Activated CD4-positive, alpha-beta T cell treated with anti-CD3 and anti-CD28 coated beads, Interleukin-2, amount 10 ng/mL, durations not matched to agents 24 days and 14 days (primary cell): ENCODE data around the gene ADGRL3. TPM values are rescaled to one million over a fixed set of nuclear protein-coding genes. Genes with fewer than 3 reads are reported as not detected.
"Not testable (repeated sequence)": the region's sequence is repeated elsewhere in the genome, so short reads cannot be mapped to it uniquely, and the experiment has no call there.

Source experiments
- DNase-seq: peaks from one replicate; pipeline ENCODE4 v3.0.0; 2022
- H3K27ac Mint-ChIP-seq: one replicate; pipeline ENCODE4 v1.8.0; 2022; ENCODE audit warnings: mild to moderate bottlenecking, mixed read lengths
- H3K27me3 Mint-ChIP-seq: one replicate; pipeline ENCODE4 v1.8.0; 2022; ENCODE audit warnings: mixed read lengths
- H3K36me3 Mint-ChIP-seq: one replicate; pipeline ENCODE4 v1.8.0; 2022; ENCODE audit warnings: low read depth, mild to moderate bottlenecking, mixed read lengths
- H3K4me1 Mint-ChIP-seq: one replicate; pipeline ENCODE4 v1.8.0; 2021; ENCODE audit warnings: mixed read lengths
- H3K4me3 Mint-ChIP-seq: one replicate; pipeline ENCODE4 v1.8.0; 2022; ENCODE audit warnings: mild to moderate bottlenecking, moderate library complexity, mixed read lengths
- H3K9me3 Mint-ChIP-seq: one replicate; pipeline ENCODE4 v1.8.0; 2021; ENCODE audit warnings: mixed read lengths
- intact Hi-C: fragments of 100-400 bp; cut with micrococcal nuclease; formaldehyde crosslinking; loops from one replicate; pipeline ENCODE4 v1.15.1; 2023
- total RNA-seq: library from RNA; stranded (reverse); gene quantifications from 2 replicates; pipeline ENCODE4 v1.2.3, GENCODE V29; 2022

Gene ADGRL3
- total RNA-seq, 1 donor from 2014 or later = not detected

GRCh38 chr4:61984260-61984909, 784.3 kb downstream of the ADGRL3 start:
- Mint-ChIP-seq H3K36me3 (no peaks in the 10 kb centered on the region), H3K9me3 (peaks cover 11% of the 10 kb centered on the region), H3K27ac (no peak overlapping the region), H3K27me3 (no peaks in the 10 kb centered on the region), H3K4me3 (no peak overlapping the region), H3K4me1 (no peaks in the 10 kb centered on the region)
- intact Hi-C loops = no loop called here
- DNase-seq = no peak

GRCh38 chr4:61985426-61985825, 785.3 kb downstream of the ADGRL3 start:
- H3K27me3 Mint-ChIP-seq = no peaks in the 10 kb centered on the region
- intact Hi-C loops = no loop called here
- peaks cover 11% of the 10 kb centered on the region for H3K9me3 Mint-ChIP-seq
- no peak overlapping the region for H3K27ac Mint-ChIP-seq
- H3K4me3 Mint-ChIP-seq = no peak overlapping the region
- no peaks in the 10 kb centered on the region for H3K36me3 Mint-ChIP-seq
- no peaks in the 10 kb centered on the region for H3K4me1 Mint-ChIP-seq
- DNase-seq = no peak

GRCh38 chr4:61986929-61987328, 786.8 kb downstream of the ADGRL3 start:
- H3K4me3 Mint-ChIP-seq, H3K4me1 Mint-ChIP-seq, H3K27ac Mint-ChIP-seq, H3K36me3 Mint-ChIP-seq, DNase-seq, H3K27me3 Mint-ChIP-seq, intact Hi-C loops: not testable (repeated sequence)
- H3K9me3 Mint-ChIP-seq = peaks cover 11% of the 10 kb centered on the region

GRCh38 chr4:61992351-61992750, 792.2 kb downstream of the ADGRL3 start:
- H3K27me3 Mint-ChIP-seq = no peaks in the 10 kb centered on the region
- peaks cover 4% of the 10 kb centered on the region for H3K9me3 Mint-ChIP-seq
- H3K27ac Mint-ChIP-seq = no peak overlapping the region
- intact Hi-C loops = no loop called here
- H3K4me3 Mint-ChIP-seq = no peak overlapping the region
- DNase-seq = no peak
- no peaks in the 10 kb centered on the region for H3K36me3 Mint-ChIP-seq
- no peaks in the 10 kb centered on the region for H3K4me1 Mint-ChIP-seq

GRCh38 chr4:61994036-61994435, 793.9 kb downstream of the ADGRL3 start:
- Mint-ChIP-seq H3K4me3 (no peak overlapping the region), H3K9me3 (peaks cover 4% of the 10 kb centered on the region), H3K27me3 (no peaks in the 10 kb centered on the region), H3K27ac (no peak overlapping the region), H3K36me3 (no peaks in the 10 kb centered on the region), H3K4me1 (no peaks in the 10 kb centered on the region)
- no peak for DNase-seq
- intact Hi-C loops = no loop called here

- H3K36me3 Mint-ChIP-seq = no peaks in the 10 kb centered on the region
- H3K27me3 Mint-ChIP-seq = no peaks in the 10 kb centered on the region
- no peak for DNase-seq
- no peak overlapping the region for H3K27ac Mint-ChIP-seq
- H3K9me3 Mint-ChIP-seq = peaks cover 4% of the 10 kb centered on the region
- H3K4me3 Mint-ChIP-seq = no peak overlapping the region
- intact Hi-C loops = no loop called here
- H3K4me1 Mint-ChIP-seq = no peaks in the 10 kb centered on the region
Observed at GRCh38 chr4:61995717-61996340, 795.7 kb downstream of the ADGRL3 start.

- H3K36me3 Mint-ChIP-seq = no peaks in the 10 kb centered on the region
- no peak overlapping the region for H3K27ac Mint-ChIP-seq
- DNase-seq = no peak
- no peak overlapping the region for H3K4me3 Mint-ChIP-seq
- intact Hi-C loops = no loop called here
- H3K4me1 Mint-ChIP-seq = no peaks in the 10 kb centered on the region
- no peaks in the 10 kb centered on the region for H3K27me3 Mint-ChIP-seq
- H3K9me3 Mint-ChIP-seq = peaks cover 4% of the 10 kb centered on the region
Observed at GRCh38 chr4:61996943-61997342, 796.8 kb downstream of the ADGRL3 start.

GRCh38 chr4:61997831-61998230, 797.7 kb downstream of the ADGRL3 start:
- H3K27me3 Mint-ChIP-seq = no peaks in the 10 kb centered on the region
- H3K27ac Mint-ChIP-seq = no peak overlapping the region
- H3K4me3 Mint-ChIP-seq = no peak overlapping the region
- DNase-seq = no peak
- intact Hi-C loops = no loop called here
- H3K9me3 Mint-ChIP-seq = peaks cover 4% of the 10 kb centered on the region
- H3K4me1 Mint-ChIP-seq = no peaks in the 10 kb centered on the region
- H3K36me3 Mint-ChIP-seq = no peaks in the 10 kb centered on the region

- Mint-ChIP-seq H3K4me3 (no peak overlapping the region), H3K27me3 (no peaks in the 10 kb centered on the region), H3K36me3 (no peaks in the 10 kb centered on the region), H3K27ac (no peak overlapping the region), H3K9me3 (no peaks in the 10 kb centered on the region), H3K4me1 (no peaks in the 10 kb centered on the region)
- intact Hi-C loops = no loop called here
- no peak for DNase-seq
Observed at GRCh38 chr4:62003695-62004094, 803.6 kb downstream of the ADGRL3 start.

- DNase-seq = no peak
- Mint-ChIP-seq H3K4me1 (no peaks in the 10 kb centered on the region), H3K4me3 (no peak overlapping the region), H3K9me3 (no peaks in the 10 kb centered on the region), H3K36me3 (no peaks in the 10 kb centered on the region), H3K27me3 (no peaks in the 10 kb centered on the region), H3K27ac (no peak overlapping the region)
- intact Hi-C loops = no loop called here
Observed at GRCh38 chr4:62004881-62005280, 804.8 kb downstream of the ADGRL3 start.

GRCh38 chr4:62006108-62006507, 806.0 kb downstream of the ADGRL3 start:
- H3K4me1 Mint-ChIP-seq = no peaks in the 10 kb centered on the region
- H3K27ac Mint-ChIP-seq = no peak overlapping the region
- H3K4me3 Mint-ChIP-seq = no peak overlapping the region
- H3K27me3 Mint-ChIP-seq = no peaks in the 10 kb centered on the region
- H3K9me3 Mint-ChIP-seq = no peaks in the 10 kb centered on the region
- DNase-seq = no peak
- no peaks in the 10 kb centered on the region for H3K36me3 Mint-ChIP-seq
- intact Hi-C loops = no loop called here

- DNase-seq = no peak
- no peaks in the 10 kb centered on the region for H3K27me3 Mint-ChIP-seq
- intact Hi-C loops = no loop called here
- H3K4me1 Mint-ChIP-seq = no peaks in the 10 kb centered on the region
- no peak overlapping the region for H3K4me3 Mint-ChIP-seq
- no peak overlapping the region for H3K27ac Mint-ChIP-seq
- no peaks in the 10 kb centered on the region for H3K36me3 Mint-ChIP-seq
- H3K9me3 Mint-ChIP-seq = peaks cover 4% of the 10 kb centered on the region
Observed at GRCh38 chr4:62015043-62015739, 815.1 kb downstream of the ADGRL3 start.

- Mint-ChIP-seq H3K9me3 (peaks cover 4% of the 10 kb centered on the region), H3K4me1 (no peaks in the 10 kb centered on the region), H3K36me3 (no peaks in the 10 kb centered on the region), H3K27ac (no peak overlapping the region), H3K27me3 (no peaks in the 10 kb centered on the region), H3K4me3 (no peak overlapping the region)
- DNase-seq = no peak
- intact Hi-C loops = no loop called here
Observed at GRCh38 chr4:62018537-62018936, 818.4 kb downstream of the ADGRL3 start.

- no peak for DNase-seq
- Mint-ChIP-seq H3K36me3 (no peaks in the 10 kb centered on the region), H3K27me3 (no peaks in the 10 kb centered on the region), H3K4me1 (no peaks in the 10 kb centered on the region), H3K9me3 (no peaks in the 10 kb centered on the region), H3K4me3 (no peak overlapping the region), H3K27ac (no peak overlapping the region)
- intact Hi-C loops = no loop called here
Observed at GRCh38 chr4:62023633-62024032, 823.5 kb downstream of the ADGRL3 start.
